H1 (cell line): ENCODE results near the gene ATP6V0D1. TPM values are rescaled to one million over a fixed set of nuclear protein-coding genes. Genes with fewer than 3 reads are reported as not detected.

Source experiments
- CTCF ChIA-PET: fragments of 300-600 bp; sonication (Branson Sonifier 250); formaldehyde crosslinking; loops from one replicate; lab custom pipeline; 2021; ENCODE audit not compliant: partially characterized antibody; lab: Charles Lee
- POLR2A ChIA-PET: fragments of 300-600 bp; sonication (Branson Sonifier 250); formaldehyde crosslinking; loops from one replicate; lab custom pipeline; 2021; ENCODE audit warnings: inconsistent platforms; ENCODE audit not compliant: partially characterized antibody; lab: Charles Lee
- DNase-seq, 2 experiments: peaks; one replicate each; pipeline versions ENCODE4 v3.0.0 to v3.0.0-alpha.2; 2010 to 2022; ENCODE audit warnings: low spot score in 2 of 2, low read depth in 1 of 2, mixed read lengths in 1 of 2
- FAIRE-seq: peaks from 2 replicates; lab custom pipeline; 2011; peaks lifted over from hg19 to GRCh38; lab: Jason Lieb, UNC
- H2AFZ ChIP-seq: 2 replicates; pipeline ENCODE4 v1.8.1; 2012; ENCODE audit warnings: low read length, inconsistent platforms
- H2AK5ac ChIP-seq: 2 replicates; pipeline ENCODE4 v1.6.1; 2013; ENCODE audit warnings: low read depth, low read length
- H2BK120ac ChIP-seq: replicated peaks from 2 replicates; pipeline ENCODE3; 2013; ENCODE audit warnings: low read depth, low read length, inconsistent platforms
- H2BK12ac ChIP-seq: 2 replicates; pipeline ENCODE4 v1.6.1; 2013; ENCODE audit warnings: low read depth, low read length
- H2BK15ac ChIP-seq: 2 replicates; pipeline ENCODE4 v1.6.1; 2013; ENCODE audit warnings: low read length
- H2BK20ac ChIP-seq: 2 replicates; pipeline ENCODE4 v1.6.1; 2013; ENCODE audit warnings: low read length
- H2BK5ac ChIP-seq: 2 replicates; pipeline ENCODE4 v1.6.1; 2013; ENCODE audit warnings: low read depth, low read length
- H3K14ac ChIP-seq: 2 replicates; pipeline ENCODE4 v1.6.1; 2013; ENCODE audit warnings: inconsistent platforms; ENCODE audit not compliant: insufficient read length
- H3K18ac ChIP-seq: 2 replicates; pipeline ENCODE4 v1.6.1; 2013; ENCODE audit warnings: low read length; ENCODE audit errors: extremely low read depth
- H3K23ac ChIP-seq: 2 replicates; pipeline ENCODE4 v1.6.1; 2013; ENCODE audit warnings: inconsistent platforms; ENCODE audit not compliant: insufficient read length
- H3K23me2 ChIP-seq: 2 replicates; pipeline ENCODE4 v1.6.1; 2013; ENCODE audit warnings: low read depth, low read length
- H3K27ac ChIP-seq: 2 replicates; pipeline ENCODE4 v1.6.1; 2011; ENCODE audit warnings: low read depth, low read length, inconsistent platforms
- H3K27me3 ChIP-seq, 4 experiments: replicated peaks in 1 of 4; 1 replicate in 1 of 4; 2 replicates in 3 of 4; pipeline versions ENCODE4 v1.6.1 to v1.8.1; 2011 to 2013; ENCODE audit warnings: low read length in 3 of 4, mild to moderate bottlenecking in 3 of 4, inconsistent platforms in 2 of 4, mixed read lengths in 2 of 4, moderate library complexity in 1 of 4; ENCODE audit not compliant: control insufficient read depth in 3 of 4, insufficient read depth in 3 of 4; ENCODE audit errors: extremely low read depth in 1 of 4
- H3K36me3 ChIP-seq, 4 experiments: 2 replicates each; pipeline versions ENCODE4 v1.6.1 to v1.8.1; 2011 to 2013; ENCODE audit warnings: mild to moderate bottlenecking in 4 of 4, low read length in 3 of 4, moderate library complexity in 2 of 4, control low read depth in 1 of 4, inconsistent platforms in 1 of 4; ENCODE audit not compliant: insufficient read depth in 4 of 4, control insufficient read depth in 2 of 4
- H3K4ac ChIP-seq: replicated peaks from 2 replicates; pipeline ENCODE3; 2013; ENCODE audit warnings: low read length, low read depth, mixed read lengths, inconsistent platforms; ENCODE audit not compliant: insufficient read length
- H3K4me1 ChIP-seq, 4 experiments: replicated peaks in 1 of 4; 1 replicate in 1 of 4; 2 replicates in 3 of 4; pipeline versions ENCODE4 v1.6.1 to v1.8.1; 2011 to 2013; ENCODE audit warnings: low read length in 3 of 4, inconsistent platforms in 2 of 4, mixed read lengths in 1 of 4; ENCODE audit not compliant: insufficient read depth in 4 of 4, control insufficient read depth in 3 of 4
- H3K4me2 ChIP-seq, 2 experiments: 2 replicates each; pipeline versions ENCODE4 v1.6.1 to v1.8.1; 2011 to 2013; ENCODE audit warnings: low read depth in 2 of 2, low read length in 2 of 2, control low read depth in 1 of 2, inconsistent platforms in 1 of 2, mild to moderate bottlenecking in 1 of 2; ENCODE audit not compliant: insufficient read depth in 1 of 2
- H3K4me3 ChIP-seq, 4 experiments: fragments of 200-600, 300-600 bp in 1 of 4; sonication (generic), shearing (Covaris generic), sonication (Bioruptor Twin) in 1 of 4; 2 replicates each; pipeline versions ENCODE4 v1.5.1 to v1.8.1; 2011 to 2016; ENCODE audit warnings: low read length in 4 of 4, low read depth in 3 of 4, control low read depth in 2 of 4, inconsistent platforms in 2 of 4, mild to moderate bottlenecking in 2 of 4, mixed read lengths in 1 of 4, moderate library complexity in 1 of 4; ENCODE audit not compliant: insufficient read depth in 2 of 4; ENCODE audit errors: extremely low read depth in 1 of 4
- H3K56ac ChIP-seq: replicated peaks from 2 replicates; pipeline ENCODE3; 2013; ENCODE audit warnings: low read depth, mild to moderate bottlenecking, mixed read lengths, low read length, inconsistent platforms; ENCODE audit not compliant: insufficient read length
- H3K79me1 ChIP-seq: 2 replicates; pipeline ENCODE4 v1.6.1; 2013; ENCODE audit warnings: low read depth, low read length, control low read depth
- H3K79me2 ChIP-seq, 2 experiments: 2 replicates each; pipeline versions ENCODE4 v1.6.1 to v1.8.1; 2012 to 2013; ENCODE audit warnings: low read length in 2 of 2, mild to moderate bottlenecking in 2 of 2, inconsistent platforms in 1 of 2; ENCODE audit not compliant: insufficient read depth in 2 of 2, control insufficient read depth in 1 of 2
- H3K9ac ChIP-seq, 4 experiments: replicated peaks in 1 of 4; 1 replicate in 1 of 4; 2 replicates in 3 of 4; pipeline versions ENCODE4 v1.6.1 to v1.8.1; 2011 to 2013; ENCODE audit warnings: low read depth in 3 of 4, low read length in 3 of 4, control low read depth in 2 of 4, mild to moderate bottlenecking in 2 of 4, moderate library complexity in 2 of 4, inconsistent platforms in 1 of 4; ENCODE audit errors: extremely low read depth in 1 of 4
- H3K9me3 ChIP-seq, 2 experiments: 2 replicates each; pipeline versions ENCODE4 v1.6.1 to v1.8.1; 2012 to 2013; ENCODE audit warnings: mild to moderate bottlenecking in 2 of 2, moderate library complexity in 2 of 2, control low read depth in 1 of 2, inconsistent platforms in 1 of 2, low read depth in 1 of 2, low read length in 1 of 2, mixed read lengths in 1 of 2; ENCODE audit not compliant: insufficient read depth in 2 of 2
- H4K20me1 ChIP-seq, 2 experiments: replicated peaks in 1 of 2; 2 replicates each; pipeline versions ENCODE3 to v1.8.1; 2011 to 2013; ENCODE audit warnings: inconsistent platforms in 2 of 2, low read length in 2 of 2, mild to moderate bottlenecking in 1 of 2; ENCODE audit not compliant: insufficient read depth in 2 of 2, control insufficient read depth in 1 of 2
- H4K5ac ChIP-seq: 2 replicates; pipeline ENCODE4 v1.6.1; 2013; ENCODE audit warnings: low read length, low read depth, mixed read lengths, inconsistent platforms; ENCODE audit not compliant: insufficient read length
- H4K8ac ChIP-seq: 2 replicates; pipeline ENCODE4 v1.8.0; 2013; ENCODE audit warnings: mild to moderate bottlenecking, moderate library complexity, low read length, inconsistent platforms; ENCODE audit not compliant: insufficient read depth; ENCODE audit errors: extremely low read depth
- H4K91ac ChIP-seq: replicated peaks from 2 replicates; pipeline ENCODE3; 2013; ENCODE audit warnings: low read length, mixed read lengths, inconsistent platforms; ENCODE audit not compliant: insufficient read length
- CBX5 ChIP-seq: fragments of 300-800, 300-1000 bp; sonication (generic); IDR thresholded peaks from 2 replicates; pipeline ENCODE4 v1.7.1; 2016; ENCODE audit warnings: antibody characterized with exemption, low read length, low read depth
- CBX8 ChIP-seq: fragments of 300-800, 300-1000 bp; sonication (generic); IDR thresholded peaks from 2 replicates; pipeline ENCODE4 v1.7.1; 2016; ENCODE audit warnings: low read depth, low read length, borderline replicate concordance
- CHD1 ChIP-seq: IDR thresholded peaks from 2 replicates; pipeline ENCODE4 v1.6.1; 2012; ENCODE audit warnings: low read depth, low read length, improper control_type of control experiment
- CREB1 ChIP-seq: IDR thresholded peaks from 2 replicates; pipeline ENCODE4 v1.6.1; 2012; ENCODE audit warnings: inconsistent platforms
- EGR1 ChIP-seq: IDR thresholded peaks from 2 replicates; pipeline ENCODE4 v1.6.1; 2011; ENCODE audit warnings: low read depth, low read length, borderline replicate concordance
- FOSL1 ChIP-seq: IDR thresholded peaks from 2 replicates; pipeline ENCODE4 v1.6.1; 2011; ENCODE audit warnings: mild to moderate bottlenecking, low read depth, low read length, moderate library complexity; ENCODE audit not compliant: insufficient read depth
- JUN ChIP-seq: IDR thresholded peaks from 2 replicates; pipeline ENCODE4 v1.6.1; 2011; ENCODE audit warnings: low read depth, mild to moderate bottlenecking, improper control_type of control experiment, low read length
- NRF1 ChIP-seq: IDR thresholded peaks from 2 replicates; pipeline ENCODE4 v1.6.1; 2011; ENCODE audit warnings: mild to moderate bottlenecking, low read depth, low read length, improper control_type of control experiment
- POLR2AphosphoS5 ChIP-seq: IDR thresholded peaks from 2 replicates; pipeline ENCODE4 v1.6.1; 2011; ENCODE audit warnings: low read depth, low read length
- POU5F1 ChIP-seq: IDR thresholded peaks from 2 replicates; pipeline ENCODE4 v1.6.1; 2011; ENCODE audit warnings: low read depth, mild to moderate bottlenecking, low read length, moderate library complexity
- RBBP5 ChIP-seq: IDR thresholded peaks from 2 replicates; pipeline ENCODE4 v1.7.1; 2012; ENCODE audit warnings: low read depth, mild to moderate bottlenecking, inconsistent platforms, low read length, moderate library complexity, borderline replicate concordance
- SIRT6 ChIP-seq: IDR thresholded peaks from one replicate; pipeline ENCODE4 v1.7.1; 2012; ENCODE audit warnings: low read length, inconsistent platforms
- SP2 ChIP-seq: IDR thresholded peaks from 2 replicates; pipeline ENCODE4 v1.6.1; 2012; ENCODE audit warnings: mild to moderate bottlenecking, low read length, inconsistent platforms
- SP4 ChIP-seq: IDR thresholded peaks from 2 replicates; pipeline ENCODE4 v1.6.1; 2012; ENCODE audit warnings: low read length, inconsistent platforms
- TAF7 ChIP-seq: optimal IDR thresholded peaks from 2 replicates; pipeline ENCODE3; 2011; ENCODE audit warnings: low read depth, mild to moderate bottlenecking, inconsistent platforms, low read length, moderate library complexity, borderline replicate concordance
- WGBS, 2 experiments: shearing (Covaris generic) in 1 of 2; methylation state at CpG; one replicate each; pipeline versions ENCODE4 v1.1.6 to v1.1.7; 2013 to 2015; ENCODE audit warnings: low lambda C conversion rate in 2 of 2, mixed read lengths in 2 of 2, inconsistent platforms in 1 of 2, low coverage in 1 of 2, missing lambda C conversion rate in 1 of 2; ENCODE audit not compliant: insufficient replicate concordance in 2 of 2, insufficient coverage in 1 of 2, insufficient read length in 1 of 2; ENCODE audit errors: extremely low coverage in 1 of 2, missing lambda C conversion rate in 1 of 2; 5-methylcytosine and 5-hydroxymethylcytosine counted together
- polyA plus RNA-seq, 7 experiments: library from polyadenylated mRNA; depleted of rRNA in 3 of 7; stranded (reverse) in 5 of 7; unstranded in 2 of 7; fragments of >200 nt in 5 of 7; fragments of 200-250 nt in 2 of 7; gene quantifications; 1 replicate in 5 of 7; 2 replicates in 1 of 7; 4 replicates in 1 of 7; pipeline versions ENCODE4 v1.2.1 to v1.2.3, GENCODE V29; 2011 to 2013; ENCODE audit warnings: missing spikeins in 2 of 7, mixed read lengths in 2 of 7
- total RNA-seq: library from RNA; stranded (reverse); fragmentation: NEBNext Ultra II Directional; extraction: Animal tissue kit (Norgen Biotek cat#: 25700); gene quantifications from 2 replicates; pipeline ENCODE4 v1.2.1, GENCODE V29; 2021
- TF ChIP-seq, protein P1 (sequence below): IDR thresholded peaks from 2 replicates; pipeline ENCODE4 v1.6.1; 2011; ENCODE audit warnings: low read depth, mild to moderate bottlenecking, low read length; ENCODE audit not compliant: insufficient read depth

Gene ATP6V0D1
- total and polyA plus RNA-seq, 2 of the 8 experiments (the other 6 are each of a cell fraction or from before 2014, with no cell fraction given), result 47.3 to 134 TPM

DNA sequence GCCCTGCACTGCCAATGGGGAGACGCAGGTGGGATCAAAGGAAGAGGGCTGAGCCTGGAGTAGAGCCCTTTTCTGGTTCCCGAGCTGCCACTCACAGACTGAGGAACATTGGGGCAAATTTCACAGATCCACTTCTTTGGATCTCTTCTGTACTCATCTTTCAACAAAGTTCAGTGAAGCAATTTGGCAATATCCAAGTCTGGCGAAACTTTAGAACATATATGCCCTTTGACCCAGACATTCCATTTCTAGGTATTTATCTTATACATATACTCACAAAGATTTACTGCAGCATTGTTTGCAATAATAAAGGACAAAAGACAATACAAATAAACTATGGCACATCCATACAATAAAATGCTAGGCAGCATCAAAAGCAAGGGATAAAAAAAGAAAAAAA lies 69.6 kb downstream of the ATP6V0D1 start:
- H3K14ac ChIP-seq, result no peak overlapping the region
- H3K4me2 ChIP-seq, result no peak overlapping the region
- no peak overlapping the region for H4K5ac ChIP-seq
- no peak overlapping the region for H2BK20ac ChIP-seq
- CTCF ChIA-PET, result interaction anchor here (0.7 to 32.4 kb wide), 4 partner anchors 6 to 623 kb away, joined by 3 to 476 read pairs (median 240); partner anchors contain the start of genes ATP6V0D1, TPPP3 and ZDHHC1
- no peak overlapping the region for H2BK120ac ChIP-seq
- no peak overlapping the region for H2AK5ac ChIP-seq
- no peak overlapping the region for H2AFZ ChIP-seq
- no peak overlapping the region for H3K18ac ChIP-seq
- no peaks in the 10 kb centered on the region; a peak in 3 of 7 replicates for H3K27me3 ChIP-seq
- 78% methylated on average over 3 of the region's 3 CpGs; no CpG with 5 or more reads in 1 of the 2 experiments for WGBS, 2 experiments
- H3K4me3 ChIP-seq, result no peak overlapping the region
- no peaks in the 10 kb centered on the region for H3K9me3 ChIP-seq
- no peaks in the 10 kb centered on the region for H4K20me1 ChIP-seq
- no peak overlapping the region for H3K4ac ChIP-seq
- H3K9ac ChIP-seq, result no peak overlapping the region
- H2BK5ac ChIP-seq, result no peak overlapping the region
- H3K56ac ChIP-seq, result no peak overlapping the region
- POLR2A ChIA-PET, result no interaction called here
- H4K8ac ChIP-seq, result no peak overlapping the region
- H3K23me2 ChIP-seq, result peaks cover 4% of the 10 kb centered on the region; the same call in 1 of the 2 replicates
- no peak overlapping the region for H3K27ac ChIP-seq
- no peaks in the 10 kb centered on the region for H3K36me3 ChIP-seq
- no peak overlapping the region for H3K23ac ChIP-seq
- no peak for FAIRE-seq
- no peak for TF ChIP-seq CHD1
- no peak for TF ChIP-seq CBX8
- no peak for TF ChIP-seq POU5F1
- TF ChIP-seq EGR1, result no peak
- TF ChIP-seq CREB1, result no peak
- TF ChIP-seq FOSL1, result no peak
- TF ChIP-seq RBBP5, result no peak
- no peak for TF ChIP-seq SIRT6
- TF ChIP-seq SP4, result no peak
- no peak for TF ChIP-seq POLR2AphosphoS5
- TF ChIP-seq, protein P1, sequence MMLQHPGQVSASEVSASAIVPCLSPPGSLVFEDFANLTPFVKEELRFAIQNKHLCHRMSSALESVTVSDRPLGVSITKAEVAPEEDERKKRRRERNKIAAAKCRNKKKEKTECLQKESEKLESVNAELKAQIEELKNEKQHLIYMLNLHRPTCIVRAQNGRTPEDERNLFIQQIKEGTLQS, result no peak
- no peak for TF ChIP-seq CBX5
- TF ChIP-seq SP2, result no peak
- no peak for TF ChIP-seq JUN
- TF ChIP-seq TAF7, result no peak
- no peak for TF ChIP-seq NRF1
- H4K91ac ChIP-seq, result no peak overlapping the region
- H2BK15ac ChIP-seq, result no peak overlapping the region
- H3K79me2 ChIP-seq, result no peaks in the 10 kb centered on the region
- no peak overlapping the region for H2BK12ac ChIP-seq
- no peaks in the 10 kb centered on the region for H3K79me1 ChIP-seq
- no peak for DNase-seq
- peaks cover 0 to 20% (median 3%) of the 10 kb centered on the region in 4 experiments for H3K4me1 ChIP-seq
